NCI-H2227 (cell line): ENCODE results near the gene SLC10A3.

Source experiments
- DNase-seq: peaks from one replicate; lab custom pipeline; 2025; ENCODE audit not compliant: unreplicated experiment; lab: John Stamatoyannopoulos, UW

Gene SLC10A3, protein sequence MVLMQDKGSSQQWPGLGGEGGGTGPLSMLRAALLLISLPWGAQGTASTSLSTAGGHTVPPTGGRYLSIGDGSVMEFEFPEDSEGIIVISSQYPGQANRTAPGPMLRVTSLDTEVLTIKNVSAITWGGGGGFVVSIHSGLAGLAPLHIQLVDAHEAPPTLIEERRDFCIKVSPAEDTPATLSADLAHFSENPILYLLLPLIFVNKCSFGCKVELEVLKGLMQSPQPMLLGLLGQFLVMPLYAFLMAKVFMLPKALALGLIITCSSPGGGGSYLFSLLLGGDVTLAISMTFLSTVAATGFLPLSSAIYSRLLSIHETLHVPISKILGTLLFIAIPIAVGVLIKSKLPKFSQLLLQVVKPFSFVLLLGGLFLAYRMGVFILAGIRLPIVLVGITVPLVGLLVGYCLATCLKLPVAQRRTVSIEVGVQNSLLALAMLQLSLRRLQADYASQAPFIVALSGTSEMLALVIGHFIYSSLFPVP

GRCh38 chrX:154490414-154491083 is at the start of gene SLC10A3:
Gene SLC10A3 (minus strand): TSS chrX:154490629. CDS start chrX:154488940, 1,689 bp downstream.
- DNase-seq = peak; percentile 94

DNA sequence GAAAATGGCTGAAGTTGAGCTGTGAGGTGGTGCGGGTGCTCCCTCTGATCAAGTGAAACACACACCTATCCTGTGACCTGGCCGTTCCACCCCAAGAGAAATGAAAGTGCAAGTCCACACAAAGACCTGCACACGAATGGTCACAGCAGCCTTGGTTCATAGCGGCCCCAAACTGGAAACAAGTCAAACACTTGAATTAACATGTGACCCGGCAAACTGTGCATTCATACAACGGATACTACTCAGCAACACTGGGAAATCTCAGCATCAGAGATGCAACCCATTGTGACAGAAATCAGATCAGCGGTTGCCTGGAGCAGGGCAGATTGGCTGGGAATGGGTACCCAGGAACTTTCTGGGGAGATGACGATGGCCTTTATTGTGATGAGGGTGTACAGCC is 48.6 kb upstream of the SLC10A3 start:
- DNase-seq = no peak

GRCh38 chrX:154535892-154536291 is 45.5 kb upstream of the SLC10A3 start:
- no peak for DNase-seq

- DNase-seq = peak; percentile 91
Measured at GRCh38 chrX:154534526-154535322, 44.3 kb upstream of the SLC10A3 start.

GRCh38 chrX:154532690-154533089 is 42.3 kb upstream of the SLC10A3 start:
- DNase-seq = no peak

DNA sequence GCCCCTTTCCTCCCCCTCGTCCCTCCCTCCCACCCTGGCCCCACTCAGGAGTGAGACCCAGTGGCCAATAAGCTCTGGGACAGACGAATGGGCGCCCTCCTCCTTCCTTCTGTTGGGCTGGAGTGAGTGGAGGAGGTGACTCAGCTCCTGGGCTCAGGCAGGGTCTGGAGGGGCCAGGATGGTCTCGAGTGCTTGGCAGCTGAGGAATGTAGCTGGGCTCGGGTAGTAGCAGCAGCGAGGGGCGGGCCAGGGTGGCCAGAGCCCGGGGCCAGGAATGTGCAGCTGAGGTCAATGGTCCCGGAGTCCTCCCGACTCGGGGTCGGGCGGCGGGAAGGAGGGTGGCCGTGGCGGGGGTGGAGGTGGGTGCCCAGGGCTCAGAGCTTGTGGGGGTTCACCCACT is 41.2 kb upstream of the SLC10A3 start:
- no peak for DNase-seq

GRCh38 chrX:154530286-154530685 is 39.9 kb upstream of the SLC10A3 start:
- no peak for DNase-seq

- no peak for DNase-seq
Measured at GRCh38 chrX:154529206-154529612, 38.8 kb upstream of the SLC10A3 start.

- peak; percentile 83 for DNase-seq
Measured at GRCh38 chrX:154526901-154527675, 36.7 kb upstream of the SLC10A3 start.

DNA sequence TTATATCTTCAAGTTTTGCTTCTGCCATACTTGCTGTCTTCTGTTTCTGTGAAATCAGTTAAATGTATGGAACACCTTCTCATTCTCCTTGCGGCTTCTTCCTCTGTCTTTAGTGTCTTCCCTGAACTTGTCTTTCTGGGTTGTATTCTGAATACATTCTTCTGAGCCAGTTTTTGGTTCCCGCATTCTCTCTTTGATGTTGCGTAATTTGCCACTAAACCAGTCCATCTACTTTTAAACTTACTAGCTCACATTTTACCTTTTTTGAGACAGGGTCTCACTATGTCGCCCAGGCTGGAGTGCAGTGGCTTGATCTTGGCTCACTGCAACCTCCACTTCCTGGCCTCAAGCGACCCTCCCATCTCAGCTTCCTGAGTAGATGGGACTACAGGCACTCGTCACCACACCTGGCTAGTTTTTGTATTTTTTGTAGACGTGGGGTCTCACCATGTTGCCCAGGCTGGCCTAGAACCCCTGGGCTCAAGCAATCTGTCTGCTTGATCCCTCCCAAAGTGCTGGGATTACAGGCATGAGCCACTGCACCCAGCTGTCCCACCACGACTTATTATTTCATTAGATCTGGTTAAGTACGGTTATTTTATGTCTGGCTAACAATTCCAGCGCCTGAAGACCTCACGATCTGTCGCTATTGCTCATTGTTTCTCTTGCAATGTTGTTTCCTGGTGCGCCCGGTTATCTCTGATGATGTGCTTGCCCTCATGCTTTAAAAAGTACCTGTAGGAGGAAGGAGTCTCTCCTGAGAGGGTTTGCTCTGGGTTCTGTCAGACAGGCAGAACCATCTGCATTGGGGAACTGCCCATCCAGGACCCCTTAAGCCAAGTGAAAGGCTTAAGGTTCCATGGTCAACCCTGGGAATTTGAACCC is 35.4 kb upstream of the SLC10A3 start:
- no peak for DNase-seq

DNA sequence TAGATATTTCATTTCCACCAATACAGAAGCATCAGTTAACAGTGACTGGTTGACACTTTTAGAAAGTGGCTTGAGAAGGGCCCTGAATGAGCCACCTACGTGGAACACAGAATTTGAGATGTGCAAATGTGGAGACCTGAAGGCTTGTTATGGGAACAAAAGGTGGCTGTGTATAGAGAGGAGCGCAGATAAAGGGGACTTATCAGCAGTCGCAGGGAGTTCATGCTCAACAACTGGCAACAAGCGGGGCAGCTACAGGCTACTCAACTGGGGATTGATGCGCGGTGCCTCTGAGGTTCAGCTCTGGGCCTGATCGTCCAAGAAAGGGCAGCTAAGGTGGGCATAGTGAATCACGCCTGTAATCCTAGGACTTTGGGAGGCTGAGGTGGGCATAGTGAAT is 29.0 kb upstream of the SLC10A3 start:
- no peak for DNase-seq

GRCh38 chrX:154517101-154517781 is 26.8 kb upstream of the SLC10A3 start:
- no peak for DNase-seq

DNA sequence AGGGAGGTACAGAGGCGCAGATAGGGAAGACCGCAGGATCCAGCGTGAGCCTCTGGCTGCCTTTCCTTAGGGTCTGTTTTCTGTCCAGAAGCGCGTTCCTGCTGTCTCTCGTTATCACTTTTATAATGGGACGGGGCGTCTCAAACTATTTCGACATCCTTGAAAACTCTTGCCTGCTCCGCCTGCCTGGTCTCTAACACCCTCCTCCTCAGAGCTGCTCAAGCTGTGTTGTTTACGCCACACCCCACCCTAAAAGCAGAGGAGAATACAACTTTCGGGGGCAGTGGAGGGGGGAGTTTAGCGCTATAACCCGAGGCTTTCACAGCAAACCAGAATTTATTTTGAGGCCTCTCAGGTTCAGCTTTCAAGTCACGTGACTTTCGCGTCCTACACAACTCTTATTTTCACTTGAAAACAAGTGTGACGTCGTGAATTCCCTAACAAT is 26.2 kb upstream of the SLC10A3 start:
- DNase-seq = peak; percentile 27

DNA sequence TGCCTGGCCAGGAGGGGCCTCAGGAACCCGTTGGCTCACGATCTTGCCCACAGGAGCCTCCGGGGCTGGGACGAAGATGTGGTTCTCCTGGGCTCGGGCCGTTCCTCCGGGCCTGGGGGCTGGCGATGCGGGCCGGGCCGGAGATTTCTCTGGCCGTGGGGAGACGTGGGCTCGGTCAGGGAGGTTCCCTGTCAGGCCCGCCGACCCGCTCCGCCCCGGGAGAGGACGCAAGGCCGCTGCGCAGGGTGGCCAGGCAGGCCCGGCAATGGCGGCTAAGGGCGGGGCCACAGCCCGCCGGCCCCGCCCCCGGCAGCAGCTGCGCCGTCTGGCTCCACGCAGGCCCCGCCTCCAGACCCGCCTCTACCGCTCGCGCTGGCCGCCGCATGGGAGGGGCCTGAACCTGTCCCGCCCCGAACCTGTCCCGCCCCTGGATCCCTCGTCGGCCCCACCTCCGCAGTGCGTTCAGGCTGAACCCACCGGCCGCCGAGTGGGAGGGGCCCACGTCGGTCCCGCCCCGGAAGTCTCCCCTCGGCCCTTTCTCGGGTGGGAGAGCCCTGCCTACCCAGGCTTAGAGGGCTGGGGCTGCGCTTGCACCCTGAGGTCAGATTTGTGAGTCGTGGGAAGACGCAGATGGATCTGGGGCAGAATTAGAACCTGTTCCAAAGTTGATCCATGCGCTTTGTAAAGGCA is 25.7 kb upstream of the SLC10A3 start, which contains the start of gene FAM3A:
FAM3A (minus strand) TSS at position 267 of the 690 bp plus-strand sequence. CDS start 460 bp downstream, outside the sequence.
- peak; percentile 91 for DNase-seq

DNA sequence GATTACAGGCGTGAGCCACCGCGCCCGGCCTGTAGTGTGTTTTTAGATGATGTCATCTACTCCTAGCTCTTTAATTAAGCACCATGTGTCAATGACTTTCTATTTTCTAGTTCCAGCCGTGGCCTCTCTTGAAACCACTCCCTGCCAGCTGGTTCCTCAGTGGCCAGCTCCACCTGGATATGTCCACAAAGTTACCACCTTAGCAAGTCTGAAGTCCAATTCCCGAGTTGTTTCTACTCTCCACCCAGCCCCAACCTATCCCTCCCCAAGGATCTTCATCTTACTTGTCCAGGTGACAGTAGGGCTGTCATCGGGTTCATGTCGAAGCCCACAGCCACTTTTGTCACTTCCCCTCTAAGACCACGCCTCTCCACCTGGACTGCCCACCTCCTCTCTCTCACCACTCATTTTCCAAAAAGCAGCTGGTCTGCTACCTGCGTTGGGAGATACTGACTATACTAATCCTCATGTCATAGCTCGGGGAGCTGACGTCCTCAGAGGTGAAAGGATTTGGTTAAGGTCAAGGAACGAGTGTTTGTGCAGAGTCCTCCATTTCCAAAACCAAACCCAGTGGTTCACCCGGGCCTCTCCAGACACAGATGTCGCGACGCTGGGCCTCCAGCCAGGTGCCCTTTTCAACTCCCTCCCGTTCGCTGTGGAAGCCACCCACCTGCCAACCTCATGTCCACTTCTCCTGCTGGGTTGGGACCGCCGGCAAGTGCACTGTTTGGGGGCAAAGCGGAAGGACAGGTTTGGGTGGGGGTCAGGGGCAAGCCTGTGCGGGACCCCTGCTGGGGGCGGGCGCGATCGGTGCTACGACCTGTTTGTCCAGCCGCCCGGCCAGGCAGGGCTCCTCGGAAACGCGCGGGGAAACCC is 24.9 kb upstream of the SLC10A3 start:
- no peak for DNase-seq

GRCh38 chrX:154513716-154514115 is 23.3 kb upstream of the SLC10A3 start:
- DNase-seq = no peak

DNA sequence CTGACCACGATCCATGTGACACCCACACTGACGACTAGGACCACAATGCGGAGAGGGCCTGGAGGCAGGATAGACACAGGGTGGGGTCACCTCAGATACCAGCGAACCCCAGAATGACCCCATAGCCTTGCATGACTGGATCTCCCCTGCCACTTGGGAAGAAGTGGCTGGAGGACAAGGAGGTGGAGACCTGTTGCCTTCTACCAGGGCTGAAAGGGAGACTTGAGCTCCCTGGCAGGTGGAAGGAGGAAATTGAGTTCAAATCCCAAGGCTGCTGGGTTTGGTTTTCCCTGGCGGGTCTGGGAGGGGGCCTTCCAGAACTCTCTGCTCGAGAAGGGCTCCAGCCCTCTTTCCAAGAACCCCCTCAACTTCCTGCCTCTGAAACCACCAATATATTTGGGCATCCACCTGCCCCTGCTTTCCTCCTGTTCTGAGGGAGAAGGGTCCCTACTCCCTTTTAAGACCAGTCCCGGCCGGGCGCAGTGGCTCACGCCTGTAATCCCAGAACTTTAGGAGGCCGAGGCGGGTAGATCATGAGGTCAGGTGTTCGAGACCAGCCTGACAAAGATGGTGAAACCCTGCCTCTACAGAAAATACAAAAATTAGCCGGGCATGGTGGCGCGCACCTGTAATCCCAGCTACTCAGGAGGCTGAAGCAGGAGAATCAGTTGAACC is 22.6 kb upstream of the SLC10A3 start:
- DNase-seq = no peak
